ENCODE results near the gene WDR47.
"Not testable (repeated sequence)": the region's sequence is repeated elsewhere in the genome, so short reads cannot be mapped to it uniquely, and the experiment has no call there.

WDR47 gene

DNA sequence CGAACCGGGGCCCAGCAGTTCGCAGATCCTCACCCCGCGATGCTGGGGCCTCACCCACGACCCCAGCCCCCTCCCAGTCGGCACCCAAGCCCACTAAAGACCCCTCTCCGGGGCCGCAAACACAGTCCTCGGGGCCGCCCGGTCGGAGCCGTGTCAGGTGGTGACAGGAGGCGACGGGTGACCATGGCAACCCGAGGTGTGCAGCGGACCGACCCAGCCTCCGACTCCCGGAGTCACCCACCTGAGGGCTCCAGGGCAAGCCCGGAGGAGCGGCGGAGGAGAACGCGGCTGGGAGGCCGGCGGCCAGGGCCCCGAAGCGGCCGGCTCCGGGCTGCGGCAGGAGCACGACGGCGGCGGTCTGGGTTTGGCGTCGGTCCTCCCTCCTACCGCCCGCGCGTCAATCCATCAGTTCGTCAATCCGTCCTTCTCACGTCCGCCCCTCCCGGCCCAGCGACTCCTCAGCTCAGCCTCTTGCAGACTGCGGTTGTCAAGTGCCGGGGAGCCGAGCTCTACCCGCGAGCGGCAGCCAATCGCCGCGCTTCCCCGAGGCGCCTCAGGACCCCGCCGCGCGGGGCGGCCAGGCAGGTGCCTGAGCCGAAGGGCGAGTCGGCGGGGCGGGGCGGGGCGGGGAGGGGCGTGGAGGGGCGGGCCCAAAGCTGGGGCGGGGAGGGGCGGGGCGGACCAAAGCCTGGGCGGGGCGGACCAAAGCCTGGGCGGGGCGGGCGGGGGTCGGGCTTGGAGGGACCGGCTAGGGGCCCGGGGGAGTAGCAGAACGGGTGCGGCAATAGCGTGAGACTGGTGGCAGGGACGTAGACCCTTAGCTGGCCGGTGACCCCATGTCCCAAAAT, at the start of gene WDR47:
Gene WDR47, minus strand, starts transcription at position 482 of the 848 bp plus-strand sequence. CDS start 18,590 bp downstream, outside the sequence.
- DNase-seq, result peak; percentile 32

- DNase-seq, result no peak
Observed at GRCh38 chr1:109091078-109091838, 49.4 kb upstream of the WDR47 start.

DNA sequence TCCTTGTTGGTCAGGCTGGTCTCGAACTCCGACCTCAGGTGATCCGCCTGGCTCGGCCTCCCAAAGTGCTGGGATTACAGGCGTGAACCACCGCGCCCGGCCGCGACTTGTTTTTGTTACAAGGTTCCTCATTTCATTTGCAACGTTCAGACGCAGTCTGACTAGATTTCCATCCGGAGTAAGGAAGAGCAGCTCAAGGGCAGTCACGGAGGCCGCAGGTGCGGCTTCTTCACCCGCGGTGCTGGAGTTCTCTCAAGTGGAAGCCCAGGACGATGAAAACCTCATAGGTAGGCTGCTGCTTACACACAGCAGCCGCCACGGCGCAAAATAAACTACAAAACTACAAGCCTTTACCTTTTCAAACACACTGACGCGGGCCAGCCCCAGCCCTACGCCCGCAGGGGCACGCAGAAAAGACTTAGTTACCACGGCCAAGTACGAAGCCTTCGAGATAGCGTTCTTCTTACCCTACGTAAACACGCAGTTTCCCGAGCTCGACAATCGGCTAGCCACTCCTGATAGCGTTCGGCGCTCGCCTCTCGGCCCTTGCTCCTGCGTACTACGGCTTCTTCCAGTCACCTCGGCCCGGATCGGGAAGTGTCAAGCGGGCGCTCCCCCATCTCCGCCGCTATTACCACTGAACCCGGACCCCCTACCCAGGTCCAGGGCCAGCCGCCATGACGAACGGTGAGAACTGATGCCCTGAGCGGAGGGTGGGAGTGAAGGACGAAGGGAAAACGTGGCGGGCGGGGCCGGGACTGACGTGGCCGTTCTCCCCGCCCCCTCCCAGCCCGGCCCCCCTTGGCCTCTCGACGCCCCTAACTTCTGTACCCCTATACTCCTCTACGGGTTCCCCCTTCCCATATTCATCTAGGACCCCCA, 48.5 kb upstream of the WDR47 start, which contains the start of gene TMEM167B:
Gene TMEM167B, plus strand, starts transcription at position 569 of the 882 bp plus-strand sequence. Its CDS starts 109 bp downstream, at position 678.
- peak; percentile 74 for DNase-seq

GRCh38 chr1:109089242-109090015, 47.5 kb upstream of the WDR47 start:
- peak; percentile 33 for DNase-seq

- DNase-seq, result no peak
Observed at GRCh38 chr1:109084563-109085517, 42.9 kb upstream of the WDR47 start.

DNA sequence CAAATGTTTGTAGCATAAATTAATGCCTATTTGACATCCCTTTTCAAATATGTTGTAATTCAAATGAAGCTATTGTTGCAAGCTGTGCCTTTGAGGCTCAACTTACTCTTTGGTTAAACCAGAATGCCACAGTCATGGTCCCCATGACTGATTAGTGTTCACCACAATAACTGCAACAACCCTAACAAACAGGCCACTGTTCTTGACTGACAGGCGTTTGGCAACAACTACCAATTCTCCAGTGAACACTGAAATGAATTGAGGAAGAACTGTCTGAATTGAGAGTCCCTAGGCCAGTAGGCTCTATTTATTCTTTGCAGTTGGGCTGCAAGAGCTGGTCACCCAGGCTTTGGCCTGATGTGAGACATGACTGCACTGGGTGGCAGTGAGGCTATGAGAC, 42.0 kb upstream of the WDR47 start:
- no peak for DNase-seq

- DNase-seq, result no peak
Observed at GRCh38 chr1:109083501-109083900, 41.6 kb upstream of the WDR47 start.

GRCh38 chr1:109080441-109081082, 38.7 kb upstream of the WDR47 start:
- no peak for DNase-seq

DNA sequence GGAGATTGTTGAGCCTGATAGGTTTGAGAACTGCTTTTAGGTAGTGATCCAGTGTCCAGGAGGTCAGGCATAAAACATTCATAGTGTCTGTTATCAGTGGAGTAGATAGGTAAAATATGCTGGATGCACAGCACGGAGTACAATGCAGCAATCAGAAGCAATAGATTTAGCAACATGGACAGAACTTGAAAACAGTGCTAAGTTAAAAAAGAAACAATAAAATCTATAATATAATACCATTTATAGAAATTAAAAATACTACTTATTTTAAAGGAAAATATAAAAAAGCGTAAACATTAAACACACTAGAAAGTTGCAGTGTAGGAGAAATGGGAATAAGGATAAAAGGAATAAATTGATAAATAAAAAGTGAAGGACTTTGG, 37.3 kb upstream of the WDR47 start:
- no peak for DNase-seq

- DNase-seq, result no peak
Observed at GRCh38 chr1:109078317-109078716, 36.4 kb upstream of the WDR47 start.

DNA sequence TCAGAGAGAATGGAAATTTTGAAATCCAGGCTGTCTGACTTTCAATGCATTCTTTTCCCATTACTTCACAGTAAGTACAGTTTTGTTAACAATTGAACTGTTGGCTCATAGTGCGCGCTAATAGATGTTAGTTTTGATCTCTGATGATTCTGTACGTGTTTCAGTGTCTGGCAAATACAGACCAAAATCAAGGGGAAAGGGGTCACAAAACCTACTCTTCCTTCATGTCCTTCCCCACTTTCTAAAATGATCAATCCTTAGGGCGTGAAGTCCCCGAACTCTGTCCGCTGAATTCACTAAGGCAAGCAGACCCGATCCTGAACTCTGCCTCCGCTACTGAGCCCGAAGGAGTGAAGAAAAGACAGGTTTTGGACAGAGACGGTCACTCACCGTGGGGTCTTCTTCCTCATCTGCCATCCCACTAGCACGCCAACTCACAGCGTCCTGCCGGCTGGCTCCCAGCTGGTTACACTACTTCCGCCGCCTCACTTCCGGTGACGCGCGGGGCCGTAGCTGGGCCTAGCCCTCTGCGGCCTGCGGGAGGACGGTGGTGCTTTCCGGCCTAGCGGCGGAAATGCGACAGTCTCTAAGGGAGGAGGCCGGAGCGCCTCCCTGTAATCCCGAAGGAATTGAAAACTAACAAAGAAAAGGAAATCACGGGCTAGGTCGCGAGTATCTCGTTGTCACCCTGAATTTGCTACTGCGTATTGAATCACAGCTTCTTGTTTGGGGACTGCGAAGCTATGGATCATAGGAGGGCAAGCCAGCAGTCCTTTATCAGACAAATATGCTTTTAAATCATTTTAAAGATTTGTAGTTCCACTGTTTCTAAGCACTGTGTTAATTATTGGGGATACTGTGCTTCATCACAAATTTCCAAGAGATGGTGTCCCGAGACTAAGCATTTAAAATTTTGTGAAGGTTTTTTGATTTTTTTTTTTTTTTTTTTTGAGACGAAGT, 33.9 kb upstream of the WDR47 start, which contains the start of gene TAF13:
Gene TAF13, minus strand, starts transcription at position 473 of the 960 bp plus-strand sequence. Its CDS starts 56 bp downstream, at position 417.
- DNase-seq, result peak; percentile 48

DNA sequence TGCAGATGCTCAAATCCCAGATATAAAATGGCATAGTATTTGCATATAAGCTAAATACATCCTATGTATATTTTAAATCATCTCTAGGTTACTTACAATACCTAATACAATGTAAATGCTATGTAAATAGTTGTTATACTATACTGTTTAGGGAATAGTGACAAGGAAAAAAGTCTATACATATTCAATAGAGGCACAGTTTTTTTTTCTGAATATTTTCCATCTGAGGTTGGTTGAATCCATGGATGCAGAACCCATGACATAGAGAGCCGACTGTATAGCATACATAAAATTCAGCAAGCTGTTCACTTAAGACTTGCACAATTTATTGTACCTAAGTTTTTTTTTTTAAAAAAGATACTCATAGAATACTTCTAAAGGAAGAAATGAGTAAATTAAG, 27.4 kb upstream of the WDR47 start:
- no peak for DNase-seq

DNA sequence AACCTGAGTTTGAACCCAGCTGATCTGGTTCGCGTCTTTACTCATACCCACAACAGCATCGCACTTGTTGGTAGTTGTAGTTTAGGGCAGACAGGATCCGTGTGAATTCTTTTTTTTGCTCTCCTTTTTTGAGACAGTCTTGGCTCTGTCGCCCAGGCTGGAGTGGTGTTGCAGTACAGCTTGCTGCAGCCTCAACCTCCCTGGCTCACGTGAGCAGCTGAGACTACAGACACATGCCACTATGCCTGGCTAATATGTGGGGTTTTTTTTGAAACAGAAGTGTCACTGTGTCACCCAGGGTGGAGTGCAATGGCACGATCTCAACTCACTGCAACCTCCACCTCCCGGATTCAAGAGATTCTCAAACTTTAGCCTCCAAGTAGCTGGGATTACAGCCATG, 26.0 kb upstream of the WDR47 start:
- no peak for DNase-seq

DNA sequence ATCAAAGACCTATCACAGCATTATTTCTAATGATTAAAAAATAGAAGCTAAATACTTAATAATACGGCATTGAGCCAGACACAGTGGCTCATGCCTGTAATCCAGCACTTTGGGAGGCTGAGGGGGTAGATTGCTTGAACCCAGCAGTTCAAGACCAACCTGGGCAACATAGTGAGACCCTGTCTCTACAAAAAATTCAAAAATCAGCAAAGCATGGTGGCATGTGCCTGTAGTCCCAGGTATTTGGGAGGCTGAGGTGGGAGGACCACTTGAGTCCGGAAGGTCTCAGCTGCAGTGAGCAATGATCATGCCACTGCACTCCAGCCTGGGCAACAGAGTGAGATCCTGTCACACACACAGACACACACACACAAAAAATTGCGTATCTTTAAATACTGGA, 23.2 kb upstream of the WDR47 start:
- no peak for DNase-seq

GRCh38 chr1:109061183-109061582, 19.3 kb upstream of the WDR47 start:
- no peak for DNase-seq

- DNase-seq, result no peak
Observed at GRCh38 chr1:109060707-109061106, 18.8 kb upstream of the WDR47 start.

GRCh38 chr1:109059026-109059425, 17.1 kb upstream of the WDR47 start:
- no peak for DNase-seq

DNA sequence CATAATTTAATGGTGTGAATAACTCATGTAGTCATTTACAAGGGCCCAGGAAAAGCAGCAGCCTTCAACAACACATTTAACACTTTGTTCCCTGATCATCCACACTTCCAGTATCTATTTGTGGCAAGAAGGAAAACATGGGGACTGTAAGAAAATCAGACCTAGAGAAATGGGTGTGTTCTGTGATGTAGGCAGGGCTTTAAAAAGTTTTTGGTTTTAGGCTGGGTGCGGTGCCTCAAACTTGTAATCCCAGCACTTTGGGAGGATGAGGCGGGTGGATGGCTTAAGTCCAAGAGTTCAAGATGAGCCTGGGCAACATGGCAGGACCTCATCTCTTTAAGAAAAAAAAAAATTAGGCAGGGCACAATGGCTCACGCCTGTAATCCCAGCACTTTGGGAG, 14.2 kb upstream of the WDR47 start:
- no peak for DNase-seq

- not testable (repeated sequence) for DNase-seq
Observed at GRCh38 chr1:109052145-109052544, 10.2 kb upstream of the WDR47 start.

All from NCI-H187 treated with DMSO at 0.1 percent for 48 hours (cell line).